EL (cell line): ENCODE results near the gene MPG.

Experiments used
- DNase-seq: peaks from one replicate; pipeline ENCODE4 v3.0.0-alpha.2; 2016

Gene MPG

DNA sequence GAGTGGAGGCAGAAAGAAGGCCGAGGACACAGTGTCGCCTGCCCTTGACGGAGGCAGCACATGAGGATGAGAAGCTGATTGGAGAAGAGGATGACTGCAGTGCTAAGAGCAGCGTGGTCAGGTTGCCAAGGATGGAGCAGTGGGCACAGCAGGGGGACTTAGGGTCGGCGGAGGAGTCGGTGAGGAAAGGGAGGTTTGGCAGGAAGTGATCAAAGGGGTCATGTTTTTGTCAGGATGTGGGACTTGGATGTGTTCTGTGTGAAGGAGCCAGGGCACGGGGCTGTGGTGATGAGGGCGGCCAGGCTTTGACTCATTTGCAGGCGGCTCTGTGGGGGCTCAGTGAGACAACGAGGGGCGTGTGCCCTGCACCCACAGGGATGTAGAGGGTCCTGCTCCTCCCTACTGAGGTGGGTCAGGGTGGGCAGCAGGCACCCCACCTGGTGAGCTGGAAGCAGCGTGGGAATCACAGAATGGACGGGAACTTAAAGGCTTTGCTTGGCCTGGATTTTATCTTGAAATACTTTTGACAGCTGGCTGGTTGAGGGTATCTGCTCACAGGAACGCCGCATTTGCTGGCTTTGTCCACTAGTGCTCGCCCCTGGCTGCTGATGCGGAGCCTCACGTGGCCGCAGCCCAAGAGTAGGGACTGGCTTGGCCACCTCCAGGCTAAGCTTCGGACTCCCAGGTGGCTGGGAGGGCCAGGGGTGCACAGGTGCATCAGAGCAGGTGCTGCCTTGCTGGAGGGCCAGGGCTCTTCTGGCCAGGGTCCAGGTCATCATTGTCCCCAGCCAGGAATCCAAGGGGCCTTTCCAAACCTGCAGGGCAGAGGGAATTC lies 6.0 kb downstream of the MPG start:
- DNase-seq: peak; percentile 31

GRCh38 chr16:84718-85406 lies 6.8 kb downstream of the MPG start:
- DNase-seq: peak; percentile 96

DNA sequence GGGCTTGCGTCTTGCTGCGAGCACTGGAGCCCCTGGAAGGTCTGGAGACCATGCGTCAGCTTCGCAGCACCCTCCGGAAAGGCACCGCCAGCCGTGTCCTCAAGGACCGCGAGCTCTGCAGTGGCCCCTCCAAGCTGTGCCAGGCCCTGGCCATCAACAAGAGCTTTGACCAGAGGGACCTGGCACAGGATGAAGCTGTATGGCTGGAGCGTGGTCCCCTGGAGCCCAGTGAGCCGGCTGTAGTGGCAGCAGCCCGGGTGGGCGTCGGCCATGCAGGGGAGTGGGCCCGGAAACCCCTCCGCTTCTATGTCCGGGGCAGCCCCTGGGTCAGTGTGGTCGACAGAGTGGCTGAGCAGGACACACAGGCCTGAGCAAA lies 7.4 kb downstream of the MPG start:
- DNase-seq: no peak

DNA sequence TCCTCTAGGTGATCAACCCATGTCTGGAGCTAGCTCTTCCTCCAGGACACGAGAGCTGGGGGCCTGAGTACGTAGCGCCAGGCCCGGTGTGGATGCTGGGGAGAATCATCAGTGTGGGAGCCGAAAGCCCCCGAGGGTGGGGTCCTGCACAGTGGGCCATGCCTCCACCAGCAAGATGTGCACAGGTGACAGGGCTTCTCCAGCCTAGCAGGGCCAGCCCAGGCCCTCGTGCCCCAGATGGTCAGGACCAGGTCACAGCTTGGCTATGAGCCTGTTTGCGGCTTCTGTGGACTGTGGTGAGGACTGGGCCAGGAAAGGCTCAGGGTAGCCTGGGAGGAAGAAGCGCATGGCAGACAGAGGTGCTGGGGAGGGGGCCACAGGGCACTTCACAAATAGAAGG lies 7.8 kb downstream of the MPG start:
- DNase-seq: no peak

- DNase-seq: no peak
These were observed 8.5 kb downstream of the MPG start for GRCh38 chr16:86483-86952.

DNA sequence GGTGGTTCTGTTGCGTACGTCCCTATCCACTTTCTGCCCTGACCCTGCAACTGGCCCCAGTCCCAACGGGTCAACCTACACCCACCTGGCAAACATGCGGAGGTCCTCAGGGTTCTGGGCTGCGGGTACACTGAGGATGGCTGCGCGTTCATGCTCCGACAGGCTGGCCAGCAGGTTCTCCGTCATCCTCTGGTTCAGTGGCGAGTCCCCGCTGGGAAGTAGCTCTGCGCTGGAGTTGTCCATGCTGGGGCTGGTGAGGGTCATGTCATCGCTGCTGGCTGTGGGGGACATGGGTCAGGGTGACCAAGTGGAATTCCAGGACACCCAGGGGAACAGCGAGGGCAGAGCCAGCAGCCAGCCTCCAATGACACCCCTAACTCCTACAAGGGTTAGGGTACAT lies 10.6 kb downstream of the MPG start:
- no peak for DNase-seq

- DNase-seq: no peak
These were observed 11.6 kb downstream of the MPG start for GRCh38 chr16:89391-90302.

DNA sequence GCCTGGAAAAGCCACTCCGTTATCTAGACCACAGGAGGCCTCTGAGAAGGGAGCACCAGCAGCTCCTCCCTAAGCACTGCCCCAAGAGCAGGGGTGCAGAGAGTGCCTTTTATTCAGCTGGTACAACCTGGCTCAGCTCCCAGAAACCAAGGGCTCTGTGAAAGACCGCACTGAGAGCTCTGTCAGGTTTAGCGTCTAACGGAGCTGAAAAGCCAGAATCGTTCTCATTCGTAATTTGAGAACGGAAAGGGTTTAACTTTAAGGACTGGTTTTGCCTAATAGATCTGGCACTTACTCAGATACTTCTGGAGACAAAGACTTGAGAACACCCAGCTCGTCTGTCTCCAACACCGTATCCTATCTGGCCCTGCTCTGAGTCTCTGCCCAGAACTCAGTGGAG lies 13.5 kb downstream of the MPG start:
- no peak for DNase-seq

DNA sequence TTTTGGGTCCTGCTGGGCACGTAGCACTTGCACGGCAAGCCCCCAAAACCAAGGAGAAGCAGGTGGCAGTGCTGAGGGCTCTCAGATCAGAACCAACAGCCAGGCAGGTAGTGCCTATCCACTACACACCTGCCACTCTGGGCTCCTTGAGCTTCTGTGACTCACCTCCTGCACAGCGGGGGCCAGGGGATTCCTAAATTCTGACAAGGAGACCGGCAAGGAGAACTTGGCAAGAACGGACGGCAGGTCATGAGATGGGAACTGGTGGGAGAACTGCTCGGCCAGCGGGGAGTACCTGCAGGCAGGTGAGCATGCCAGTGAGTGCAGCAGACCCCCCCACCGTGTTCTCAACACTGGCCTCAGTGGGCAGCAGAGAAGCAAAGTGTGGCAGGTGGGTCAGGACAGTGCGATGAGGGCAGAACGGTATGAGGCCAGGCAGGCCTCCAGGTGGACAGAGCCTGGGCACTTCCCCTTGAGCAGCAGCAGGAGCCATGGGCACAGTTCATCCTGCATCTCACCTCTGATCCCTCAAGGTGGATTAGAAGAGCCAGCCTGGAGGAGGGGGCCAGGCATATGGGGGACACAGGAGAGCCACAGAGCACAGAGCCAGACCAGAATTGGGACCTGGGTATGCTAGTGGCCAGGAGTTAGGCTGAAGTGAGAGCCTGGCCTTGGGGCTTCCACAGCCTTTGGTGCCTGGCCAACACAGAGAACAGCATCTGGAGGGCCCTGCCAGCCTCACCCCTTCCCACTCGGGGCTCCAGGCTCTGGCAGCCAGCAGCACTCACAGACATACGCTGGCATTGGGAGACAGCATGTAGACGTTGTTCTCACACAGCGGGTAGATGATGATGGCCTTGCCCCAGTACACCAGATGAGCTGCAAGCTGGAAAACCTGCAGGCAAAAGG lies 14.7 kb downstream of the MPG start:
- DNase-seq: no peak

GRCh38 chr16:94918-95265 lies 16.9 kb downstream of the MPG start:
- no peak for DNase-seq

DNA sequence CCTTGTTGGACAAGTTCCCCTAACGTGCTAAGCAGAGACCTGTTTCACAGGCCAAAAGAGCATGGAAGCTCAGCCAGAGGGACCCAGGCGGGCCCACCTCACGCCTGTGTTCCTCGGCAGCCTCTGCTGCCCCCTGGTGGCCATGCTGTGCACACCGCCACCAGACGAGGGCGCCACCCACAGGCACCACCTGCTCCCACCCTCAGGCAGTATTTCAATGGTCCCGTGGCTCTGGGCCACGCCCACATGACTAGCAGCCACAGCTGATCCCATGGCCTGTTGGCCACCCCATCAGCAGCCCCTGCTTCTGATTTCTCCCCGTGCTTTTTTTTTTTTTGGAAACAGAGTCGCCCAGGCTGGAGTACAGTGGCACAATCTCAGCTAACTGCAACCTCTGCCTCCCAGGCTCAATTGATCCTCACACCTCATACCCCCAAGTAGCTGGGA lies 18.9 kb downstream of the MPG start:
- peak; percentile 86 for DNase-seq

- peak; percentile 65 for DNase-seq
These were observed 19.8 kb downstream of the MPG start for GRCh38 chr16:97822-98221.

- no peak for DNase-seq
These were observed 23.0 kb downstream of the MPG start for GRCh38 chr16:100989-101388.

DNA sequence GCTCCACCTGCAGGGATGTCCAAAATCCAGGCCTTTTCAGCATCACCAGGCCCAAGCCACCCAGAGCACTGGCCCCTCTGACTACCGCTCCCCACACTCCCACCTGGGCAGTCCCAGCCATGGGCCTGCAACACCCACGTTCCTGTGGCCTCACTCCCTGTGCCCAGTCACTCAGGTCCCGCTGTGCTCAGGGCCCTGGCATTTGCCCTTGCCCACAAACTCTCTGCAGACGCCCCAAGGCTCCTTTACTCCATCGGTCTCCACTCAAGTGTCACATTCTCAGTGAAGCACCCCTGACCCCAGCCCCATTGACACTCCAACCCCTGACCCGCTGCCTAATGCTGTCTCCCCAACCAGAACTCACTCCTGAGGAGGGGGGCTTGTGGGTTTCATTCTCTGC lies 23.6 kb downstream of the MPG start:
- DNase-seq: no peak

GRCh38 chr16:102060-102855 lies 24.2 kb downstream of the MPG start:
- DNase-seq: no peak

GRCh38 chr16:104355-104754 lies 26.3 kb downstream of the MPG start:
- DNase-seq: no peak

DNA sequence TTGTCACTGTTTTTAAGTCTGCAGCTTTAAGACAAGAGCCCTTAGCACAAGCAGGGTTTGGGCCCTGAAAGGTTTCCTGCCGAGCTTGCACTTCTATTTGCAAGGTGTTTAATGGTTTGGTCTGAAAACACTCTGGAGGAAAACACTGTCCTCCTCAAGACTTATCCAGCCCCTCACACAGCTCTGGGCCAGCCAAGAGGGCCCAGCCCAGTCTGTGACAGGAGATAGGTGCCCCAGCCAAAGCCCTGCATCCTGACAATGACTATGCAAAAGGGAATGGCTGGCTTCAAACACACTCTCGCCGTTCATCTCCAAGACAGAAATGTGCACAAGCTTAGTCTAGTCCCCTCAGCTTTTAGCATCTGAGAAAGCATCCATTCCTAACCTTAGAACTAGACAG lies 26.9 kb downstream of the MPG start:
- no peak for DNase-seq

- DNase-seq: no peak
These were observed 27.5 kb downstream of the MPG start for GRCh38 chr16:105521-105920.

DNA sequence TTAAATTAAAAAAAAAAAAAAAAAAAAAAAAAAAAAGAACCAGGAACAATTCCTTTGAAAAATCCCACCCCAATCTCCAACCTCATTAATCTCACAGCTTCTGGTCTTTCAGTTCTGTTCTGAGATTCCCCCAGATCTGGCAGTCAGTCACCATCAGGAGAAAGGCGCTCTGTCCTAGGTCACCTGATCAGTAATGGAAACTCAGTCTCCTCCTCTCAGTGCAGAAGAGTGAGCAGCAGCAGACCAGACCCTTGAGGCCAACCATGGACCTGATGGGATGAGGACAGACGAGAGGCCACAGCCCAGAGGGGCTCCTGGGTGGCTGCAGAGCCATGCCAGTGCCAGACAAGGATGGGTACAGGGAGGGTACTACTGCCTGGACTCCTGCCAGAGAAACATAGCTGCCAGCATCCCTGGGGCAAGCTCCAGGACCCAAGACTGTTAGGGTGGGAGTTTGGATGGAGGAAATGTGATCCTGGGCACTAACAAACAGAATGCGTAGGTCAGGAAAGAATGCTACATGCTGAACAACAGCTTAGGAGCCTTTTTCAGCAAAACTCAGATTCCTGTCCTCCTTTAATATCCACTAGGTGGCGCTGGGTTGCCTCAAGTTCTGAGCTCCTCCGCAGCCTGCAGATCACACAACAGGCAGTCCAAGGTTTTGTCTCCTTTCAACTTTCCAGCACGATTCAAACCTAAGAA lies 28.7 kb downstream of the MPG start:
- DNase-seq: peak; percentile 76

DNA sequence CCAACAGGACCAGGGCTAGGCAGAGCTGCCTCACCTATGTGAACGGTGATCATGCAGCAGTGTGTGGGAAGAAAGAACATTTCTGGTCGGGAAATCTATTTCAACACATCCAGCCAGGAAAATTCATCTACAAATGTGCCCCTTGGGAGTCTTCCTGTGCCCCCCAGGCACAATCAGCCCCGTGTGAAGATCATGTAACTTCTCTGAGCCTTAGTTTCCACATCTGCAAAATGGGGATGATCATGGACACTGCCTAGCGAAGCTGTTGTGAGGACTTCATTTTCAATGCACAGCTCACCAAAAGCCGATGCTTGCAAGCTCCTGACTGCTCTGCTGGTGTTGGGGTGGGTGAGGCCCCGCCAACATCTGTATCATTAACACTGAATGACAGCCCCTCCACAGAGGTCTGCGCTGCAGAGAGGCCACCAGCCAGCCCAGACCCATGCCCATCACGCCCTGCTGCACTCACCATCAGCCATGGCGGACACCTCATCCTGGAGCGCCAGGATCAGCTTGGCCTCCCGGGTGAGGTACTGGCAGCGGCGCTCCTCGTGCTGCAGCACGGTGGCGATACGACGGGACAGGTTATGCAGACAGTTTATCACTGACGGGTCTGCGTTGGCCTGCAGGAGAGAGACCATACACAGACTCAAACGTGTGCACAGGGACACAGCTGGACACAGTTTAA lies 34.3 kb downstream of the MPG start:
- no peak for DNase-seq
